NK-92 (cell line): ENCODE measurements around the gene CDO1.

Experiments used
- DNase-seq: peaks from one replicate; lab custom pipeline; 2025; ENCODE audit not compliant: unreplicated experiment; lab: John Stamatoyannopoulos, UW

Gene CDO1

DNA sequence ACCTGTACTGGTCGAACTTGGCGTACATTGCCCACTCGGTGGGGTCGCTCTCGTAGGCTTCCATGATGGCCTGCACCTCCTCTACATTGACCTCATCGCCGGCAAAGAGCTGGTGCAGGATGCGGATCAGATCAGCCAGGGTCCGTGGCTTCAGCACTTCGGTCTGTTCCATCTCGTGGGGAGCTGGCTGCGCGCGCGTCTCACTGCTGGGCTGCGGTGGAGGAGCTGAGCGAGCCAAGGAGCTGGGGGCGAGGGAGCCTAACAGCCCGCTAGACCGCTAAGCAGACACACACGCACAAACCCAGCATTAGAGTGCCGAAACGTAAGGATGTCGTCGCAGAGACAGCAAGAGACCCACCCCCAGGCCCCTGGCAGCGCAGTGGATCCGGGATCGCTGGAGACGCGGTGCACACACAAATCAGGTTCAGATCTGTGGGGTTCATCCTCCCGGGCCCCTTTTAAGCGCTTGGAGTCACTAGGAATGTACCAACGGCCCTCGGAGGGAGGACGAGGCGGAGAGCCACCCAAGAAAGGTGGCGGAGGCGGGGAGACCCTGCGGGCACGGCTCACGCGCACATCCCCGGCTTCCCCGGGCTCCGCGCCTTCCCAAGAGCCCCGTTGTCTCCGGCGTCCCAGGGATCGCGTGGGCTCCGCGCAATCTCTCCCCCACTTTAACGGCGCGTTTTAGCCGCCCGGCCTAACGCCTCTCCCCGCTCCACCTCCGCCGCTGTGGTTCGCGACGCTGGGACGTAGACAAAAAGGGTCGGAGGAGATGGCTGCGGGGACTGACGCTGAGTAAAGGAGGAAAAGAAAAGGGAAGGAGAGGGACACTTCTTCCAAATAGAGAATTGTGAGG is at the start of gene CDO1:
CDO1 (minus strand) TSS at position 434 of the 856 bp plus-strand sequence; CDS start at position 172, 262 bp downstream.
- no peak for DNase-seq

- DNase-seq, result no peak
Observed at GRCh38 chr5:115859378-115859777, 42.9 kb upstream of the CDO1 start.

GRCh38 chr5:115858396-115858795 is 41.9 kb upstream of the CDO1 start:
- DNase-seq, result no peak

- DNase-seq, result no peak
Observed at GRCh38 chr5:115857626-115858349, 41.3 kb upstream of the CDO1 start.

- DNase-seq, result no peak
Observed at GRCh38 chr5:115857057-115857479, 40.6 kb upstream of the CDO1 start.

GRCh38 chr5:115855959-115856358 is 39.5 kb upstream of the CDO1 start:
- DNase-seq, result no peak

DNA sequence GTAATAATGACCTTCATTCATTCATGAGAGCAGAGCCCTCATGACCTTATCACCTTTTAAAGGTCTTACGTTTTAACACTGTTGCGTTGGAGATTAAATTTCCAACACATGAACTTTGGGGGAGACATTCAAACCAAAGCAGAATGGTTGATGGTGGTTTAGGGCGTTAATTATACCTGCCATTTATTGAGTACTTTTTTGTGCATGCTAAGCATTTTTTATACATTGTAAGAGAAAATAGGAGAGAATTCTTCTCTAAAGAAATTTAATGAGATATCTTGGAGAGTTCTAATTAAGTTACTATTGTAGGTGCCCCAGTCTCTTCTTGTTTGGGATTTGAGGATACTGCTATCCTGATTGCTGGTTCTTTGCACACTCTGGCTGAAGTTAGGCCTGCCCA is 37.7 kb upstream of the CDO1 start:
- no peak for DNase-seq

DNA sequence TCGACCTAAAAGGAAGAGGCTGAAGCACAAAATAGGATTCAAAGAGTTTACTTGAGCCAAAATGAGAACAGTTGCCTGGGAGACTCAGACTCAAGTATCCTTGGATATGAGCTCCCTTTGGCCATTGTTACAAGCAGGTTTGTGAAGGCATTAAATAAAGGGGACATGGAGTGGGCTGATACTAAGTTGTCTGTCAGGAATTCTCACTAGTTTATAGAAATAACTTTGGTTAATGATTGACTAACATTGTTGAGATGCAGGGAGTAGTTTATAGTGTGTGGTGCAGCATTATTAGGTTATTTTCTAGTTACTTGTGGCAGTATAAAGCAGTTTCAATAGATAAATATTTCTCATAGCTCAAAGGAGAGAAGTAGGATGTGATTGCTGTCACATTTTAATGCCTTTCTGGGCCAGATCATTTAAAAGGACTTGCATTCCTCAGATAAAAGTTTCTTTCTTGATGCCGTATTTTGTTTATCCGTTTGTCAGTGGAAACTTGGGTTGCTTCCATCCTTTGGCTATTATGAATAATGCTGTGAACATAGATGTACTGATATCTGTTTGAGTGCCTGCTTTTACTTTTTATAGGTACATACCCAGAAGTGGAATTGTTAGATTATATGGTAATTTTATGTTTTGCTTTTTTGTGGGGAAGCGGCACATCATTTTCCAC is 34.4 kb upstream of the CDO1 start:
- DNase-seq, result no peak

DNA sequence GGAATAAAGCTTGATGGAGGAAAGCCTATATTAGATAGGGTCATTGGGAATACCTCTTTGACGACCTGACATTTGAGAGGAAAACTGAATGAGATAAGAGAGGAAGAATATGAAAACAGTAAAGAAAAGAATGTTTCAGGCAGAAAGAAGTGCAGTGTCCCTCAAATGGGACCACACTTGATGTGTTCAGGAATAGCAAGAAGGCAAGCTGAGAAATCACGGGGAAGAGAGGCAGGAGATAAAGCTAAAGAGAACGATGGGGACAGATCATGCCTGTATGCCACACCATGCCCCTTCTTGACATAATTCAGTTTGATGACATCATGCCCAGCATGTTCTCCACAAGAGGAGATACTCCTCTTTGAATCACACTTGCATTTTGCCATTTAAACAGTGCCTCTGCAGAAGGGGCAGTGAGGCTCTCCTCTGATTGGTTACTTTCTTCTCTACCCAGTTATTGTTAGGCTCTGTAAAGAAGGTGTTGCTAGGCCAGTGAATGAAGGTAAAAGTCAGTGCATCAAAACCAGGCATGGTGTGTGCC is 32.9 kb upstream of the CDO1 start:
- no peak for DNase-seq

DNA sequence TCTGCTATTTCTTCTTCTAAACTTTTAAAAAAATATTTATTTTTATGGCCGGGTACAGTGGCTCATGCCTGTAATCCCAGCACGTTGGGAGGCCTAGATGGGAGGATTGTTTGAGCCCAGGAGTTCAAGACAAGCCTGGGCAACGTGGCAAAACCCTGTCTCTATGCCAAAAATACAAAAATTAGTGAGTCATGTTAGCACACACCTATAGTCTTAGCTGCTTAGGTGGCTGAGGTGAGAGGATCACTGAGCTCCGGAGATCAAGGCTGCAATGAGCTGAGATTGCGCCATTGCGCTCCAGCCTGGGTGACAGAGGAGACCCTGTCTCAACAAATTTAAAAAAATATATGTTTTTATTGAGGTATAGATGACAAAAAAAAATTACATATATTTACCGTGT is 30.8 kb upstream of the CDO1 start:
- DNase-seq, result no peak

DNA sequence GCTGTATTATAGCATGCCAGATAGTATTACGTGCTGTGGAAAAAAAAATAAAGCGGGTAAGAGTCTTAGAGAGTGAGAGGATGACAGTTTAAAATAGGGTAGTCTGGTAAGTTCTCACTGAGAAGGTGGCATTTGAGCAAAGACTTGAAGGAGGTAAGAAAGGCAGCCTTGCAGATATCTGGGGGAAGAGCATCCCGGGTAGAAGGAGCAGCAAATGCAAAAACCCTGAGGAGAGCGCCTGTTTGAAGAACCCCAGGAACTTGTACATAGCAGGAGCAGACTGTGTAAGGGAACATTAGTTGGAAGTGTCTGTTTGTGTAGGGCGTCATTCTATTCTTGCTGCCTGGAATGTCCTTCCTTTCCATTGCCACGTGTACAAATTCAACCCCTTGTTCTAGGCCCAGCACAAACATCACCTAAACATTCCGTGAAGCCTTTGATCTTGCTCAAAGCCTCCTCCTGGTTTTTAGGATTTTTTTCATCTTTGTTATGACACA is 27.9 kb upstream of the CDO1 start:
- no peak for DNase-seq

DNA sequence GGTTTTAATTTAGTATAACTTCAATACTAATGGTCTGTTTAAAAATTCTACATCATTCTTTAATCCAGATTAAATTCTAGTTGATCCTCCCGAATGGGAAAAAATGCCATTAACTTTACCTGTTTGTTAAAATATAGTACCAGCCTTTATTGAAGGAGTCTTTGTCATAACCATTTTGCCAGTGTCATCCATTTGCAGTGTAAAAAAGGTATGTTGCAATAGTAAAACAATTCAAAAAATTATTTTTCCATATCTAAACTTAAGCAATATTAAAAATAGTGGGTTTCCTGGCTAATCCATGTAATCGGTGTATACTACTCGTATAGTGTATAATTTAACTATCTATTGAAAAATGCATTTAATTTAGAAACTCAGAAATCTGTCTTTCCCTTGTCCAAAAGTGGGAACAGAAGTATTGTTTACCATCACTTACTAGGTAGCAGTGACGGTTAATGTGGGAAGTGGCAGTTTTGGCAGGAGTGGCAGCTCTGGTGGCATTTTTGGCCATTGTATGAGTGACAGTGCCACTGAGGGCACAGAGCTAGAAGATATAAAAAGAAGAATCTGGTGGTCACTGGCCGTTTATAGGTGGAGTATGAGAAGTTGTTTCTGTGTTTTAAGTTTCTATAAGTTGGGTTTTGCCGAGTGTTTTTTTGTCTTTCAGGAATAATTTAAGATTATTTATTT is 27.1 kb upstream of the CDO1 start:
- no peak for DNase-seq

DNA sequence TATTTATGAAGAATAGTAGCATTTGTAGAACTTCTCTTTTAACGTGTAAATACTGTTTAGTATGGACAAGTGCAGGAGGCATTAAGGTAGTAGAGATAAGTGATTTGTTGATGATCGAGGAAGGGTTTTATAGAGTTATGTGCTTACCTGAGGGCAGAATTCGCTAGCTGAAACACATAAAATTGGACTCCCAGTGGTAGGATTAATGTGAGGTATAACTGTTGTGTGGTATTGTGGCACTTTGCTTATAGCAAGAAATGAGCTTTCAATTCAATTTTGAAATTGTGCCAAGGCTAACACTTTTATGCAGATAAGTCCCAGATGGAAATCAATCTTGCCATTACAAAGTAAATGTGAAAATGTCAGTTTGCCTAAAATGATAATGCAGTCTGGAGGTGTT is 26.5 kb upstream of the CDO1 start:
- no peak for DNase-seq

- no peak for DNase-seq
Observed at GRCh38 chr5:115842089-115842935, 25.9 kb upstream of the CDO1 start.

DNA sequence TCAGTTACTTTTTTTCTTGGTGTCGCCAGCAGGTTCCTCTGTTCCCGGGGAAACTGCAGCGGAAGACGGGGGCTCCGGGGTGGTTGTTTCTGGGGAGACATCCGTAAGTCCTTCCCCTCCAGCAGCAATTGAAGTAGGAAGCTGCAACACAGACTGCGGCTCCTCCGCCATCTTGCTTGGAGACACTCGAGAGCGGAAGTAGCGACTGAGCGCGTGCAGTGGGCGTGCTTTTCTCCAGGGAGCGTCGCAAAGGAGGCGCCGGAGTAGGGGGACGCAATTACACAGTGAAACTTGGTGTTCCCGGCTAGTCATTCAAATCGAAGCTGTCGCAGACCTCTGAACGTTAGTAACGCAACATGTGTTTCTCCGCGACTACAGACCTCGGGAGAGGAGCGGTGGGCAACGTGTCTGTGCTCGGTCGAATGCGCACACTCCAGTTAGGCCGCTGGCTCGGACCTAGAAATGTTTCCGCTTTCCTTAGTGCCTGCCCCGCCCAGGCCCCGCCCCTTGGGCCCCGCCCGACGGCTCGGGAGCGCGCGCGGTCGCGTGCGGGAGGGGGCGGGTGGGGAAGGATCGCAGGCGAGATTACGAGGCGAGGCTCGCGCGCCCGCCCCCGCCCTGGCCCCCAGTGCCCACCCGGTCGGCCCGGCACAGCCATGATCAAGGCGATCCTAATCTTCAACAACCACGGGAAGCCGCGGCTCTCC is 25.1 kb upstream of the CDO1 start, which contains the start of the genes AP3S1 and ATG12:
AP3S1 (plus strand) TSS at position 554 of the 707 bp plus-strand sequence; CDS start at position 657, 103 bp downstream.
ATG12 (minus strand) TSS at position 184 of the 707 bp plus-strand sequence; CDS start at position 171, 13 bp downstream.
- DNase-seq, result peak; percentile 11

GRCh38 chr5:115840873-115841272 is 24.4 kb upstream of the CDO1 start:
- no peak for DNase-seq

- no peak for DNase-seq
Observed at GRCh38 chr5:115838885-115839518, 22.5 kb upstream of the CDO1 start.

- DNase-seq, result no peak
Observed at GRCh38 chr5:115835481-115835880, 19.0 kb upstream of the CDO1 start.
